Prostate gland (tissue), 2 donors: ENCODE measurements around the gene ECHDC1.

ENCODE experiments used
- CTCF ChIP-seq, 4 experiments: fragments of 200-600 bp in 2 of 4; fragments of 450-650 bp in 2 of 4; sonication (generic) in 2 of 4; IDR thresholded peaks; 1 replicate in 3 of 4; 2 replicates in 1 of 4; pipeline ENCODE4 v1.5.1; 2016 to 2019; ENCODE audit warnings: antibody characterized with exemption in 4 of 4, mild to moderate bottlenecking in 2 of 4, moderate library complexity in 2 of 4
- POLR2A ChIP-seq: fragments of 450-650 bp; IDR thresholded peaks from one replicate; pipeline ENCODE4 v1.6.1; 2016; ENCODE audit warnings: antibody characterized with exemption, mild to moderate bottlenecking

GRCh38 chr6:127382413-127382812 is 39.0 kb upstream of the ECHDC1 start:
- TF ChIP-seq CTCF (IDR thresholded peaks at IDR 0.05): no peak
- no peak for TF ChIP-seq POLR2A
